HFF-Myc (cell line): ENCODE results near the gene WDR48.

Source experiments
- DNase-seq: peaks from one replicate; pipeline ENCODE4 v3.0.0-alpha.2; 2011; ENCODE audit warnings: low read depth; ENCODE audit errors: extremely low read depth
- H3K4me3 ChIP-seq: replicated peaks from 2 replicates; pipeline ENCODE4 v1.5.1; 2011; ENCODE audit warnings: low read depth, mild to moderate bottlenecking, control low read depth, low read length
- CTCF ChIP-seq: IDR thresholded peaks from 2 replicates; pipeline ENCODE4 v1.5.1; 2012; ENCODE audit warnings: mild to moderate bottlenecking, low read depth, low read length, control low read depth; ENCODE audit errors: missing control alignments

Gene WDR48

GRCh38 chr3:39142067-39142466 lies 90.3 kb downstream of the WDR48 start:
- H3K4me3 ChIP-seq = no peak overlapping the region
- no peak for DNase-seq
- no peak for TF ChIP-seq CTCF

- TF ChIP-seq CTCF = no peak
- no peak for DNase-seq
- H3K4me3 ChIP-seq = no peak overlapping the region
Observed at GRCh38 chr3:39143051-39143885, 91.5 kb downstream of the WDR48 start.

GRCh38 chr3:39144095-39144747 lies 92.4 kb downstream of the WDR48 start:
- DNase-seq = no peak

GRCh38 chr3:39144748-39145380 lies 93.0 kb downstream of the WDR48 start:
- DNase-seq = no peak
- TF ChIP-seq CTCF = no peak

More at GRCh38 chr3:39144095-39144747, 92.4 kb downstream of the WDR48 start:
- no peak for TF ChIP-seq CTCF
- H3K4me3 ChIP-seq = no peak overlapping the region

GRCh38 chr3:39146083-39146501 lies 94.3 kb downstream of the WDR48 start:
- no peak for DNase-seq
- H3K4me3 ChIP-seq = no peak overlapping the region
- no peak for TF ChIP-seq CTCF

More at GRCh38 chr3:39144748-39145380, 93.0 kb downstream of the WDR48 start:
- H3K4me3 ChIP-seq = no peak overlapping the region
